ENCODE data around the gene UBE2I.

DNA sequence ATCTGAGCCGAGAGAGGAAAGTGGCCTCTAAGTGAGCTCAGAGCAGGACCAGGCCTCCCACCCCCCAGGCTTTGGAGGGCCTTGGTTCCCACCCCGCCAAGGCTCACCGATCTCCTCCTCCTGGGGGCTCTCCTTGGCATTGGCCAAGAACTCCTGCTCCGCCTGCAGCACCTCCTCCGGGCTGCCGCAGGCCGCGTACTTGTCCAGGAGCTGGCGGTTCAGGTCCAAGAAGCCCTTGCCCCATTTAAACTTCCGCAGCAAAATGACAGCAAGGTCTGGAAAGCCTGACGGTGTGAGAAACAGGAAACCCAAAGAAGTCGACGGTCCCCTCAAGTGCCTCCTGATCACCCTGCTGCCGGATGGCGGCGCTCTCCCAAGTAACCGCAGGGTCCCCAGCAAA lies 40.5 kb downstream of the UBE2I start:
- no peak for TF ChIP-seq POLR2A (IDR thresholded peaks at IDR 0.05; ENCODE audit: low read length)
- no peak for TF ChIP-seq CBX2 (IDR thresholded peaks at IDR 0.05; ENCODE audit: borderline replicate concordance, low read depth)
